ENCODE data around the gene MYO16.

DNA sequence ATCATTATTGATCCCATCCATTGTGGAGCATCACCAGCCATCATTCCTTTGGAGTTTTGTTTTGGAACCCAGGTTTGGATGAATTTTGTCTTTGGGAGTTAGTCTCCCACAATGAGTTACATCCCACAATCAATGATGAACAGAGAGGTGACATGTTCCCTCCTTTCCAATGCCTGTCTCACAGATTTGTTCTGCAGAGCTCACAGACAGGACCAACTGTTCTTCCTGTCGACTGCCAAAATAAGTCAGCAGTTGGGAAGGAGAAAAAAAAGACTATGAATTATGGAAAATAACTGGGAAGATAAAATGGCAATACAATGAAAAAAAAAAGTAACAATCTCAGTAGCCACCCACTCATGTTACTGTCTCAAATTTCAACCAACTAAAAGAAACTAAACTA, 489.1 kb downstream of the MYO16 start:
- TF ChIP-seq, protein P1, sequence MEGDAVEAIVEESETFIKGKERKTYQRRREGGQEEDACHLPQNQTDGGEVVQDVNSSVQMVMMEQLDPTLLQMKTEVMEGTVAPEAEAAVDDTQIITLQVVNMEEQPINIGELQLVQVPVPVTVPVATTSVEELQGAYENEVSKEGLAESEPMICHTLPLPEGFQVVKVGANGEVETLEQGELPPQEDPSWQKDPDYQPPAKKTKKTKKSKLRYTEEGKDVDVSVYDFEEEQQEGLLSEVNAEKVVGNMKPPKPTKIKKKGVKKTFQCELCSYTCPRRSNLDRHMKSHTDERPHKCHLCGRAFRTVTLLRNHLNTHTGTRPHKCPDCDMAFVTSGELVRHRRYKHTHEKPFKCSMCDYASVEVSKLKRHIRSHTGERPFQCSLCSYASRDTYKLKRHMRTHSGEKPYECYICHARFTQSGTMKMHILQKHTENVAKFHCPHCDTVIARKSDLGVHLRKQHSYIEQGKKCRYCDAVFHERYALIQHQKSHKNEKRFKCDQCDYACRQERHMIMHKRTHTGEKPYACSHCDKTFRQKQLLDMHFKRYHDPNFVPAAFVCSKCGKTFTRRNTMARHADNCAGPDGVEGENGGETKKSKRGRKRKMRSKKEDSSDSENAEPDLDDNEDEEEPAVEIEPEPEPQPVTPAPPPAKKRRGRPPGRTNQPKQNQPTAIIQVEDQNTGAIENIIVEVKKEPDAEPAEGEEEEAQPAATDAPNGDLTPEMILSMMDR (IDR thresholded peaks at IDR 0.05): no peak
- no peak for TF ChIP-seq POLR2A (IDR thresholded peaks at IDR 0.05)
